HEK293 (cell line): ENCODE measurements around the gene IFNA2.
"Not testable (repeated sequence)": the region's sequence is repeated elsewhere in the genome, so short reads cannot be mapped to it uniquely, and the experiment has no call there.

Experiments used
- CTCF ChIA-PET: fragments of 350-600 bp; formaldehyde crosslinking; extraction: SDS; loops from one replicate; lab custom pipeline; 2021; ENCODE audit warnings: antibody characterized with exemption; lab: Yijun Ruan, JAX
- POLR2A ChIA-PET: fragments of 300-600 bp; formaldehyde crosslinking; extraction: SDS; loops from one replicate; lab custom pipeline; 2020; ENCODE audit warnings: antibody characterized with exemption, inconsistent platforms; lab: Yijun Ruan, JAX
- H3K27ac ChIP-seq: fragments of 200-500 bp; sonication (Bioruptor generic); 2 replicates; pipeline ENCODE4 v1.5.1; 2014; ENCODE audit warnings: low read depth, low read length, control low read depth, inconsistent platforms; ENCODE audit errors: extremely low read depth
- H3K36me3 ChIP-seq, 2 experiments: fragments of 200-500 bp in 1 of 2; sonication (Bioruptor generic) in 1 of 2; 1 replicate in 1 of 2; 2 replicates in 1 of 2; pipeline ENCODE4 v1.5.1; 2014 to 2017; ENCODE audit warnings: inconsistent platforms in 2 of 2, low read length in 2 of 2; ENCODE audit not compliant: control insufficient read depth in 2 of 2, insufficient read depth in 1 of 2
- H3K4me1 ChIP-seq: fragments of 200-500 bp; sonication (Bioruptor generic); 2 replicates; pipeline ENCODE4 v1.5.1; 2014; ENCODE audit warnings: mild to moderate bottlenecking, low read length, inconsistent platforms; ENCODE audit not compliant: control insufficient read depth, insufficient read depth
- H3K4me3 ChIP-seq: 2 replicates; pipeline ENCODE4 v1.5.1; 2011; ENCODE audit warnings: low read depth, mild to moderate bottlenecking, control low read depth, low read length, moderate library complexity
- H3K9me3 ChIP-seq: fragments of 200-500 bp; sonication (Bioruptor generic); 2 replicates; pipeline ENCODE4 v1.5.1; 2014; ENCODE audit warnings: low read depth, low read length, inconsistent platforms; ENCODE audit not compliant: control insufficient read depth, insufficient read depth
- BCL11B ChIP-seq: fragments of 450-650 bp; formaldehyde crosslinking; IDR thresholded peaks from 2 replicates; pipeline ENCODE4 v1.5.1; 2016; ENCODE audit warnings: low read depth, missing biosample characterization, missing genetic modification characterization
- EGR2 ChIP-seq: fragments of 450-650 bp; formaldehyde crosslinking; IDR thresholded peaks from 2 replicates; pipeline ENCODE4 v1.5.1; 2016; ENCODE audit warnings: low read depth, missing biosample characterization, missing genetic modification characterization
- GLI2 ChIP-seq: fragments of 450-650 bp; formaldehyde crosslinking; IDR thresholded peaks from 2 replicates; pipeline ENCODE4; 2017; ENCODE audit warnings: missing biosample characterization, missing genetic modification characterization, low read depth, borderline replicate concordance
- KLF17 ChIP-seq: fragments of 450-650 bp; formaldehyde crosslinking; IDR thresholded peaks from 2 replicates; pipeline ENCODE4 v1.5.1; 2016; ENCODE audit warnings: missing biosample characterization, missing genetic modification characterization
- MYNN ChIP-seq: fragments of 450-650 bp; formaldehyde crosslinking; IDR thresholded peaks from 2 replicates; pipeline ENCODE4 v1.5.1; 2016; ENCODE audit warnings: missing biosample characterization, missing genetic modification characterization, borderline replicate concordance
- PRDM2 ChIP-seq: fragments of 450-650 bp; formaldehyde crosslinking; IDR thresholded peaks from 2 replicates; pipeline ENCODE4 v1.5.1; 2016; ENCODE audit warnings: missing biosample characterization, missing genetic modification characterization, borderline replicate concordance
- REST ChIP-seq: fragments of 450-650 bp; formaldehyde crosslinking; IDR thresholded peaks from 2 replicates; pipeline ENCODE4 v1.5.1; 2016; ENCODE audit warnings: missing biosample characterization, missing genetic modification characterization
- YY2 ChIP-seq: fragments of 450-650 bp; formaldehyde crosslinking; IDR thresholded peaks from 2 replicates; pipeline ENCODE4 v1.5.1; 2016; ENCODE audit warnings: missing biosample characterization, missing genetic modification characterization
- ZBTB48 ChIP-seq: fragments of 450-650 bp; formaldehyde crosslinking; IDR thresholded peaks from 2 replicates; pipeline ENCODE4 v1.5.1; 2016; ENCODE audit warnings: missing biosample characterization, missing genetic modification characterization
- ZNF2 ChIP-seq: fragments of 450-650 bp; formaldehyde crosslinking; IDR thresholded peaks from 2 replicates; pipeline ENCODE4 v1.5.1; 2016; ENCODE audit warnings: missing biosample characterization, missing genetic modification characterization
- ZNF302 ChIP-seq: fragments of 450-650 bp; formaldehyde crosslinking; IDR thresholded peaks from 2 replicates; pipeline ENCODE4 v1.5.1; 2016; ENCODE audit warnings: missing biosample characterization, missing genetic modification characterization, low read depth
- ZNF501 ChIP-seq: fragments of 450-650 bp; formaldehyde crosslinking; IDR thresholded peaks from 2 replicates; pipeline ENCODE4 v1.5.1; 2016; ENCODE audit warnings: missing biosample characterization, missing genetic modification characterization
- ZNF521 ChIP-seq: fragments of 450-650 bp; formaldehyde crosslinking; IDR thresholded peaks from 2 replicates; pipeline ENCODE4 v1.5.1; 2017; ENCODE audit warnings: missing biosample characterization, mild to moderate bottlenecking, missing genetic modification characterization
- ZNF580 ChIP-seq: fragments of 450-650 bp; formaldehyde crosslinking; IDR thresholded peaks from 2 replicates; pipeline ENCODE4 v1.5.1; 2016; ENCODE audit warnings: missing biosample characterization, missing genetic modification characterization
- ZNF585B ChIP-seq: fragments of 450-650 bp; formaldehyde crosslinking; IDR thresholded peaks from 2 replicates; pipeline ENCODE4 v1.5.1; 2016; ENCODE audit warnings: missing biosample characterization, missing genetic modification characterization
- ZNF610 ChIP-seq: fragments of 450-650 bp; formaldehyde crosslinking; IDR thresholded peaks from 2 replicates; pipeline ENCODE4 v1.5.1; 2016; ENCODE audit warnings: missing biosample characterization, missing genetic modification characterization, borderline replicate concordance
- ZNF785 ChIP-seq: fragments of 450-650 bp; formaldehyde crosslinking; IDR thresholded peaks from 2 replicates; pipeline ENCODE4 v1.5.1; 2016; ENCODE audit warnings: missing biosample characterization, missing genetic modification characterization
- TF ChIP-seq, protein P1 (sequence below): fragments of 450-650 bp; formaldehyde crosslinking; IDR thresholded peaks from 2 replicates; pipeline ENCODE4 v1.5.1; 2016; ENCODE audit warnings: missing biosample characterization, missing genetic modification characterization

IFNA2 gene

GRCh38 chr9:21385131-21385670 lies at the start of gene IFNA2:
TSS of gene IFNA2 (minus strand) at chr9:21385398. CDS start at chr9:21385329, 69 bp downstream.
- TF ChIP-seq, protein P1, sequence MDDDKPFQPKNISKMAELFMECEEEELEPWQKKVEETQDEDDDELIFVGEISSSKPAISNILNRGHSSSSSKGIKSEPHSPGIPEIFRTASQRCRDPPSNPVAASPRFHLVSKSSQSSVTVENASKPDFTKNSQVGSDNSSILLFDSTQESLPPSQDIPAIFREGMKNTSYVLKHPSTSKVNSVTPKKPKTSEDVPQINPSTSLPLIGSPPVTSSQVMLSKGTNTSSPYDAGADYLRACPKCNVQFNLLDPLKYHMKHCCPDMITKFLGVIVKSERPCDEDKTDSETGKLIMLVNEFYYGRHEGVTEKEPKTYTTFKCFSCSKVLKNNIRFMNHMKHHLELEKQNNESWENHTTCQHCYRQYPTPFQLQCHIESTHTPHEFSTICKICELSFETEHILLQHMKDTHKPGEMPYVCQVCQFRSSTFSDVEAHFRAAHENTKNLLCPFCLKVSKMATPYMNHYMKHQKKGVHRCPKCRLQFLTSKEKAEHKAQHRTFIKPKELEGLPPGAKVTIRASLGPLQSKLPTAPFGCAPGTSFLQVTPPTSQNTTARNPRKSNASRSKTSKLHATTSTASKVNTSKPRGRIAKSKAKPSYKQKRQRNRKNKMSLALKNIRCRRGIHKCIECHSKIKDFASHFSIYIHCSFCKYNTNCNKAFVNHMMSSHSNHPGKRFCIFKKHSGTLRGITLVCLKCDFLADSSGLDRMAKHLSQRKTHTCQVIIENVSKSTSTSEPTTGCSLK (tag by site-specific recombination): no peak
- TF ChIP-seq YY2 (tag by site-specific recombination) (no peak), ZNF302 (tag by site-specific recombination) (no peak), REST (tag by site-specific recombination) (no peak), ZNF501 (no peak), ZNF521 (tag by site-specific recombination) (no peak), ZNF610 (no peak), EGR2 (tag by site-specific recombination) (no peak), ZNF585B (tag by site-specific recombination) (no peak), MYNN (tag by site-specific recombination) (no peak), GLI2 (tag by site-specific recombination) (no peak), ZNF580 (tag by site-specific recombination) (no peak), ZBTB48 (tag by site-specific recombination) (no peak), ZNF785 (tag by site-specific recombination) (no peak), KLF17 (no peak), ZNF2 (tag by site-specific recombination) (no peak), BCL11B (tag by site-specific recombination) (no peak), PRDM2 (no peak)
- no peaks in the 10 kb centered on the region for H3K36me3 ChIP-seq
- POLR2A ChIA-PET: no interaction called here
- H3K4me1 ChIP-seq: peaks cover 6% of the 10 kb centered on the region; the same call in 1 of the 2 replicates
- no peaks in the 10 kb centered on the region for H3K9me3 ChIP-seq
- H3K27ac ChIP-seq: no peak within 1 kb of the TSS
- H3K4me3 ChIP-seq: no peak within 1 kb of the TSS
- CTCF ChIA-PET: interaction anchor here (0.7 to 1.5 kb wide), 2 partner anchors 13 to 68 kb away, joined by 3 to 5 read pairs; no protein-coding TSS in a partner anchor

DNA sequence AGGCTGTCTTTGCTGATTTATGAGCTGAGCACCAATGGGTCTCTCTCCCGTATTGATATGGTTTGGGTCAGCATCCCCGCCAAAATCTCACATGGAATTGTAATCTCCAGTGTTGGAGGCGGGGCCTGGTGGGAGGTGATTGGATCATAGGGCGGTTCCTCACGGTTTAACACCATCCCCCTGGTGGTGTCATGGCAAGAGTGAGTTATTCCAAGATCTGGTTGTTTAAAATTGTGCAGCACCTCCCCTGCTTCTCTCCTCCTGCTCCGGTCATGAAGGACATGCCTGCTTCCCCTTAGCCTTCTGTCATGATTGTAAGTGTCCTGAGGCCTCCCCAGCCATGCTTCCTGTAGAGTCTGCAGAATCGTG lies 49.8 kb upstream of the IFNA2 start:
- CTCF ChIA-PET: interaction anchor here (0.6 to 3.3 kb wide), 28 partner anchors 8 to 372 kb away, joined by 3 to 19 read pairs (median 4); no protein-coding TSS in a partner anchor
- POLR2A ChIA-PET: not testable (repeated sequence)

More for the DNA sequence above, 49.8 kb upstream of the IFNA2 start:
- not testable (repeated sequence) for H3K27ac ChIP-seq, H3K9me3 ChIP-seq, H3K36me3 ChIP-seq, H3K4me1 ChIP-seq, H3K4me3 ChIP-seq
